ENCODE data around the gene CDK18. TPM values are rescaled to one million over a fixed set of nuclear protein-coding genes. Genes with fewer than 3 reads are reported as not detected.

The CDK18 gene
- total RNA-seq, 2 donors from 2014 or later, result 11.1 to 16.2 TPM

DNA sequence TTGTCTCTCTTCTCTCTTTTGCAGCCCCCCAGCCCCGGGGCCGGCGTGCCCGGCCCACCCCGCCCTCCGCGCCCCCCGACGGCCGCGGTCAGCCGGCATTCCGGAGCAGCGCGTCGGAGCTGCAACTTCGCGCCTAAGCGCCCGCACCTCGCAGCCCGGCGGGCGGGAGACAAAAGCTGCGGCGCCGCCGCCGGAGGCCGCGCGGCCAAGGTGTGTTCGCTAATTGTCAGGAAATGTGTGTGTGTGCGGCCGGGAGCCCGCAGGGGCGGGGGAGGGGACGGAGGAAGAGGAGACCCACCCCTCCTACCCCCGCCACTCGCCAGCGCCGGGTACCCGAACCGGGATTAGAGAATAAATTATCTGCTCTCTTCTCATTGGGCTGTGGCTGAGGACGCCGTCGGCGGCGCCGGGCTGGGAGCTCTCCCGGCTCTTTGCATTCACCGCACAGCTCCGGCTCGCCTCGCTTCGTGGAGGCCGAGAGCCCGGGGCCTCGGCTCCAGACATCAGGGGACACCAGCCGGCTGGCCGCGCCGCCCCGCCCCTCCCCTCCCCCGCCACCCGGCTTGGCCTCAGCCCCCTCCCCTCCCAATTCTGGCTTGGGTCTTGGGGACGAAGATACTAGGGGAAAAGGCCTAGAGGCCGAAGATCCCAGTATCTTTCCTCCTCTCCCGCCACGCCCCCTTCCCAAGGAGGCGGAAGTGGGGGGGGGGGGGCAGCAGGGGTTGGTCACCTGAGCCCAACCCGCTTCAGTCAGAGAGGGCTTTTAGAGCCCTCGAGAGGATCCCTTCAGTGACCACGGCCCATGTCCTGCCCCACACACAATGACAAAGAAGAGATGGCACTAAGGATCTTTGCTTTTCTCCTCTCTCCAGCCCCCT lies 47.4 kb upstream of the CDK18 start:
- H3K36me3 ChIP-seq, result no peaks in the 10 kb centered on the region
- H3K27ac ChIP-seq, result no peak overlapping the region
- peaks cover 8% of the 10 kb centered on the region for H3K4me1 ChIP-seq (replicated peaks)
- intact Hi-C loops (cut with DNase I), result no loop called here
- 3% methylated on average over 69 of the region's 74 CpGs for WGBS
- TF ChIP-seq, protein P1, sequence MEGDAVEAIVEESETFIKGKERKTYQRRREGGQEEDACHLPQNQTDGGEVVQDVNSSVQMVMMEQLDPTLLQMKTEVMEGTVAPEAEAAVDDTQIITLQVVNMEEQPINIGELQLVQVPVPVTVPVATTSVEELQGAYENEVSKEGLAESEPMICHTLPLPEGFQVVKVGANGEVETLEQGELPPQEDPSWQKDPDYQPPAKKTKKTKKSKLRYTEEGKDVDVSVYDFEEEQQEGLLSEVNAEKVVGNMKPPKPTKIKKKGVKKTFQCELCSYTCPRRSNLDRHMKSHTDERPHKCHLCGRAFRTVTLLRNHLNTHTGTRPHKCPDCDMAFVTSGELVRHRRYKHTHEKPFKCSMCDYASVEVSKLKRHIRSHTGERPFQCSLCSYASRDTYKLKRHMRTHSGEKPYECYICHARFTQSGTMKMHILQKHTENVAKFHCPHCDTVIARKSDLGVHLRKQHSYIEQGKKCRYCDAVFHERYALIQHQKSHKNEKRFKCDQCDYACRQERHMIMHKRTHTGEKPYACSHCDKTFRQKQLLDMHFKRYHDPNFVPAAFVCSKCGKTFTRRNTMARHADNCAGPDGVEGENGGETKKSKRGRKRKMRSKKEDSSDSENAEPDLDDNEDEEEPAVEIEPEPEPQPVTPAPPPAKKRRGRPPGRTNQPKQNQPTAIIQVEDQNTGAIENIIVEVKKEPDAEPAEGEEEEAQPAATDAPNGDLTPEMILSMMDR (IDR thresholded peaks at IDR 0.05), result no peak
- TF ChIP-seq POLR2A (IDR thresholded peaks at IDR 0.05), result no peak
- no peak for TF ChIP-seq POLR2AphosphoS5 (IDR thresholded peaks at IDR 0.05)
- H3K27me3 ChIP-seq (replicated peaks; ENCODE audit: insufficient read depth), result peaks cover 42% of the 10 kb centered on the region
- H3K4me3 ChIP-seq, result peak overlapping the region in 1 of 2 donors; percentile 7
- no peak for DNase-seq (ENCODE audit: low spot score)
- H3K9me3 ChIP-seq, result no peaks in the 10 kb centered on the region

- H3K9me3 ChIP-seq, result no peaks in the 10 kb centered on the region
- peaks cover 8% of the 10 kb centered on the region for H3K4me1 ChIP-seq (replicated peaks)
- no peak overlapping the region for H3K4me3 ChIP-seq
- no peak overlapping the region for H3K27ac ChIP-seq
- intact Hi-C loops (cut with DNase I), result no loop called here
- H3K27me3 ChIP-seq (replicated peaks; ENCODE audit: insufficient read depth), result peaks cover 29% of the 10 kb centered on the region
- no peak for DNase-seq (ENCODE audit: low spot score)
- TF ChIP-seq POLR2AphosphoS5 (IDR thresholded peaks at IDR 0.05) (no peak), POLR2A (IDR thresholded peaks at IDR 0.05) (no peak)
- TF ChIP-seq, protein P1 (IDR thresholded peaks at IDR 0.05), result no peak
- no peaks in the 10 kb centered on the region for H3K36me3 ChIP-seq
- 31% methylated on average over 6 of the region's 6 CpGs for WGBS
Observed at GRCh38 chr1:205458777-205459566, 45.5 kb upstream of the CDK18 start.

DNA sequence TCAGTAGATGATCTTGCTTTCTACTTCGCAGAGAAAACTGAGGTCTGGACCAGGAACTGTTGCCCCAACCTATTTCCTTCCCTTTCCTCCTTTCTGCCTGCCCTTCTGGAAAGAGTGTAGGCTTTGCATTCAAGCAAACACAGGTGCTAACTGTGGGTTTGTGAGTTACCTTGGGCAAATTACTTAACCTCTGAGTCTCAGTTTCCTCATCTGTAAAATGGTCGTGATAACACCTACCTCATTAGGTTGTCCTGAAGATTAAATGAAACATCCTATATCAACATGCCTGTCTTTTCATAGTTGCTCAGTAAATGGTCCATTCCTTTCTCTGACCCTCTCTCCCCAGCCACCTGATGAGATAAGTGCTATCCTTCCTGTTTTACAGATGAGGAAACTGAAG lies 39.1 kb upstream of the CDK18 start:
- H3K36me3 ChIP-seq, result no peaks in the 10 kb centered on the region
- intact Hi-C loops (cut with DNase I), result no loop called here
- H3K27ac ChIP-seq, result no peak overlapping the region
- no peaks in the 10 kb centered on the region for H3K27me3 ChIP-seq (replicated peaks; ENCODE audit: insufficient read depth)
- no peaks in the 10 kb centered on the region for H3K9me3 ChIP-seq
- no peak for TF ChIP-seq POLR2AphosphoS5 (IDR thresholded peaks at IDR 0.05)
- TF ChIP-seq POLR2A (IDR thresholded peaks at IDR 0.05), result no peak
- TF ChIP-seq, protein P1 (IDR thresholded peaks at IDR 0.05), result no peak
- no peaks in the 10 kb centered on the region for H3K4me1 ChIP-seq (replicated peaks)
- H3K4me3 ChIP-seq, result no peak overlapping the region
- WGBS, result 48% methylated on average over 2 of the region's 2 CpGs
- DNase-seq (ENCODE audit: low spot score), result no peak

DNA sequence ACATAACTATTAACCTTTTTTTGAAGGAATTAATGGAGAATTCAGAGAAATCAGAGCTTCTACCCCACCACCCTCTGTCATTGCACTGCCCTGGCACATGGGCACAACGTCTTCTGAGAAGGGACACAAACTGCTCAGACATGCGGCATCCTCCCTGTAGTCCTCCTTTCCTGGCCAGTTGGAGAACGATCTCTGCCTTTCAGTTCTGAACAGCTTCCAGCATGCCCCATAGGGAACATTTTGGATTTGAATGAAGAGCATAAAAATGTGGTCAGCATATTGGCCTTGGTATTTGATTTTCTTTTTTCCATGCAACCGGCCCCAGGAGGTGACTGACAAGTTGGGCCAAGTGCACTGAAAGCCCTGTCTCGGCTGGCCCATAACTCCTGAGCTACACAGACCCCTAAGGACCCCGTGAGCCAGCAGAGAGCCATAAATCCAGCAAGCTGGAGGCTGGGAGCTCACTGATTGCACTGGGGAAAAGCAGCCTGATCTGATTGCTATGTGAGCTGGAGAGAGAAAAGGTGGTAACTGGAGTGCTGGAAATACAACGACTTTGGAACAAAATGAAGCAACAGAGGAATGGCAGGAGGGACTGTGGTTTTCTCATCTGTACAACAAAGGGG lies 37.8 kb upstream of the CDK18 start:
- TF ChIP-seq POLR2AphosphoS5 (IDR thresholded peaks at IDR 0.05), result no peak
- no peak for TF ChIP-seq POLR2A (IDR thresholded peaks at IDR 0.05)
- TF ChIP-seq, protein P1 (IDR thresholded peaks at IDR 0.05), result no peak
- Histone ChIP-seq H3K4me3 (no peak overlapping the region), H3K36me3 (no peaks in the 10 kb centered on the region), H3K27me3 (replicated peaks; ENCODE audit: insufficient read depth) (no peaks in the 10 kb centered on the region), H3K9me3 (no peaks in the 10 kb centered on the region), H3K27ac (no peak overlapping the region), H3K4me1 (replicated peaks) (no peaks in the 10 kb centered on the region)
- no peak for DNase-seq (ENCODE audit: low spot score)
- WGBS, result 24% methylated on average over 7 of the region's 7 CpGs
- intact Hi-C loops (cut with DNase I), result no loop called here
